ENCODE measurements around the gene FMO5. TPM values are rescaled to one million over a fixed set of nuclear protein-coding genes. Genes with fewer than 3 reads are reported as not detected.
A peak's percentile ranks its signal among the peaks of the same experiment; 100 is the strongest.

Gene FMO5
- total RNA-seq, 4 donors from 2014 or later = 57.6 to 145 (median 62.6) TPM

- Histone ChIP-seq H3K27me3 (no peaks in the 10 kb centered on the region), H3K4me1 (peaks cover 0 to 12% (median 9%) of the 10 kb centered on the region in 4 donors), H3K36me3 (no peaks in the 10 kb centered on the region), H3K4me3 (peak overlapping the region in 1 of 4 donors; percentile 27), H3K27ac (peak overlapping the region in 1 of 4 donors; percentile 10), H3K9me3 (no peaks in the 10 kb centered on the region)
- no peak for TF ChIP-seq POLR2AphosphoS5 (IDR thresholded peaks at IDR 0.05)
- TF ChIP-seq CTCF (IDR thresholded peaks at IDR 0.05) = no peak
- TF ChIP-seq POLR2A (IDR thresholded peaks at IDR 0.05) = no peak
- TF ChIP-seq EP300 (IDR thresholded peaks at IDR 0.05; ENCODE audit: low read depth) = no peak
- no peak for DNase-seq
- 54 to 79% methylated on average over 11 to 36 of the region's 36 CpGs for WGBS, 2 donors (ENCODE audit: low coverage in 1 of 2)
- intact Hi-C loops (cut with DNase I; ENCODE audit: low total_unique reads) = no loop called here
- in situ Hi-C loops (cut with MboI; ENCODE audit: low pct_ligation_motif_present in 1 of 4, low pct_unique_long_range_greater_than_20kb in 1 of 4, low sequenced_read_pairs in 3 of 4) = loop anchor here in 3 of 4 donors (10.0 kb wide), 2 partner anchors 47 to 67 kb away; partner anchors contain the start of genes CHD1L (in 2 of the 3) and FMO5 (in 1 of the 3)
Measured at GRCh38 chr1:147177611-147178380, 47.3 kb downstream of the FMO5 start.

DNA sequence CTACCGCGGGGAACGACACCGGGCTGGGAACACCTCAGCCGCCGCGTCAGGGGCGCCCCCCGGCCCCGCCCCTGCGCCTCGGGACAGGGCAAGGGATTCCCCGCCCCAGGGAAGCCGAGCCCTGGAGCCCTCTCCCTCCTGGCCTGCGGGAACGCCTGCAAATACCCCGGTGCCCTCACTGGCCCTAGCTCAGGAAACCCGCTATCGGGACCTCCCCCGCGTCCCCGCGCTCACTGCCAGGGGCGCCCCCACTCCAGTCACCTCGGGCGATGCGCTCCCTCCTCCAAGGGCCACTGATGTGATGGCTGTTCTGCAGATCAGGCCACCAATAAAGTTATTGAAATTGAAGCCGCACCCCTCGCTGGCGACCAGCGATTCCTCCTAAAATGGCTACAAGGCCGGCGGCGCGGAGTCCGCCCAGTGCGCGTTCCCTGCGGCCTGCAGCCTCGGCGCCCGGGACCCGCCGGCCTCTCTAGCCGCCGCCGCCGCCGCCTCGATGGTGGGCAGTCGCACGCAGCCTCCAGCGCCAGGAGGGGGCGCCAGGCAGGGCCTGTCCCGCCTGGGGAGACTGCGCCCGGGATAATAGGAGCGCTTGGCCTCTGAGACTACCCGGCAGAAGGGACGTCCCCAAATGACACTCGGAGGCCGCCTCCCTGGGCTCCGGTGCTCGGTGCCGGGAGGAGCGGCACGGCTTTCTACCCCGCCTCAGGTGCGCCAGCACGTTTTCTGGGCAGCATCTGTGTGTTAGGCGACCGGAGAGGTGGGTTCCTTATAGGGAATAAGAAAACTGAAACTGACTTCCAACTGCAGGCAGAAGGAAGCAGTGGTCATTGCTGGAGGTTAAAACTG, 52.7 kb downstream of the FMO5 start, which contains the start of gene PRKAB2:
PRKAB2 (minus strand) TSS at position 303 of the 849 bp plus-strand sequence. CDS start 326 bp downstream, outside the sequence.
- 0% methylated on average over 2 to 62 of the region's 72 CpGs for WGBS, 2 donors (ENCODE audit: low coverage in 1 of 2)
- intact Hi-C loops (cut with DNase I; ENCODE audit: low total_unique reads) = loop anchor here (2.0 kb wide), 1 partner anchor 70 kb away; the partner anchor contains the start of gene CHD1L

GRCh38 chr1:147171399-147172167, 53.6 kb downstream of the FMO5 start:
- peaks cover 3 to 59% (median 43%) of the 10 kb centered on the region in 4 donors for H3K4me1 ChIP-seq
- in situ Hi-C loops (cut with MboI; ENCODE audit: low pct_ligation_motif_present in 1 of 4, low pct_unique_long_range_greater_than_20kb in 1 of 4, low sequenced_read_pairs in 3 of 4) (loop anchor here (5.0 to 10.0 kb wide), 3 partner anchors 53 to 76 kb away; partner anchors contain the start of genes CHD1L (in 2 of the 4) and FMO5 (in 1 of the 4)), intact Hi-C loops (cut with DNase I; ENCODE audit: low total_unique reads) (loop anchor here (2.0 kb wide), 1 partner anchor 71 kb away; the partner anchor contains the start of gene CHD1L)

More for the DNA sequence above, 52.7 kb downstream of the FMO5 start, which contains the start of gene PRKAB2:
- no peaks in the 10 kb centered on the region for H3K9me3 ChIP-seq
- peak; percentile 97 for DNase-seq
- in situ Hi-C loops (cut with MboI; ENCODE audit: low pct_ligation_motif_present in 1 of 4, low pct_unique_long_range_greater_than_20kb in 1 of 4, low sequenced_read_pairs in 3 of 4) = loop anchor here (5.0 to 10.0 kb wide), 3 partner anchors 52 to 75 kb away; partner anchors contain the start of genes CHD1L (in 2 of the 4) and FMO5 (in 1 of the 4)
- peaks cover 0 to 51% (median 38%) of the 10 kb centered on the region in 4 donors for H3K4me1 ChIP-seq
- peak within 1 kb of the TSS; percentile 93 to 98 (median 96) for H3K27ac ChIP-seq
- TF ChIP-seq POLR2AphosphoS5 (IDR thresholded peaks at IDR 0.05) = peak; percentile 74 to 85 (median 81)
- peak; percentile 77 for TF ChIP-seq POLR2A (IDR thresholded peaks at IDR 0.05)
- TF ChIP-seq CTCF (IDR thresholded peaks at IDR 0.05) = peak; percentile 77 to 98 (median 86)
- TF ChIP-seq EP300 (IDR thresholded peaks at IDR 0.05; ENCODE audit: low read depth) = no peak
- H3K27me3 ChIP-seq = no peaks in the 10 kb centered on the region
- H3K4me3 ChIP-seq = peak within 1 kb of the TSS; percentile 69 to 91 (median 84)
- no peaks in the 10 kb centered on the region for H3K36me3 ChIP-seq

More at GRCh38 chr1:147171399-147172167, 53.6 kb downstream of the FMO5 start:
- Histone ChIP-seq H3K27me3 (no peaks in the 10 kb centered on the region), H3K4me3 (peak overlapping the region; percentile 69 to 91 (median 84)), H3K36me3 (peaks cover 0 to under 1% (median 0%) of the 10 kb centered on the region in 4 donors), H3K9me3 (no peaks in the 10 kb centered on the region), H3K27ac (peak overlapping the region; percentile 93 to 98 (median 96))
- DNase-seq = peak; percentile 13
- WGBS, 2 donors (ENCODE audit: low coverage in 1 of 2) = 0% methylated on average over 1 to 32 of the region's 32 CpGs
- TF ChIP-seq CTCF (IDR thresholded peaks at IDR 0.05) = peak in 2 of 5 experiments; percentile 14 to 23
- TF ChIP-seq POLR2A (IDR thresholded peaks at IDR 0.05) = no peak
- TF ChIP-seq EP300 (IDR thresholded peaks at IDR 0.05; ENCODE audit: low read depth) = no peak
- no peak for TF ChIP-seq POLR2AphosphoS5 (IDR thresholded peaks at IDR 0.05)
